H1 (cell line): ENCODE measurements around the gene YIPF3. TPM values are rescaled to one million over a fixed set of nuclear protein-coding genes. Genes with fewer than 3 reads are reported as not detected.

Source experiments
- ASH2L ChIP-seq: fragments of 200-600, 300-600 bp; sonication (generic); IDR thresholded peaks from one replicate; pipeline ENCODE4 v1.7.1; 2017; ENCODE audit warnings: low read length
- GABPA ChIP-seq: IDR thresholded peaks from 2 replicates; pipeline ENCODE4 v1.6.1; 2011; ENCODE audit warnings: mild to moderate bottlenecking, low read length, moderate library complexity, borderline replicate concordance; ENCODE audit not compliant: insufficient read depth
- GTF2F1 ChIP-seq: IDR thresholded peaks from 2 replicates; pipeline ENCODE4 v1.6.1; 2012; ENCODE audit warnings: low read depth, low read length, improper control_type of control experiment, borderline replicate concordance
- JUN ChIP-seq: IDR thresholded peaks from 2 replicates; pipeline ENCODE4 v1.6.1; 2011; ENCODE audit warnings: low read depth, mild to moderate bottlenecking, improper control_type of control experiment, low read length
- PHF8 ChIP-seq: fragments of 200-600 bp; sonication (generic); conservative IDR thresholded peaks from 2 replicates; pipeline ENCODE4 v1.7.1; 2012; ENCODE audit warnings: low read depth, mild to moderate bottlenecking, inconsistent platforms, low read length, moderate library complexity
- SRF ChIP-seq: IDR thresholded peaks from 2 replicates; pipeline ENCODE4 v1.6.1; 2011; ENCODE audit warnings: mild to moderate bottlenecking, low read depth, low read length, moderate library complexity
- polyA plus RNA-seq, 7 experiments: library from polyadenylated mRNA; depleted of rRNA in 3 of 7; stranded (reverse) in 5 of 7; unstranded in 2 of 7; fragments of >200 nt in 5 of 7; fragments of 200-250 nt in 2 of 7; gene quantifications; 1 replicate in 5 of 7; 2 replicates in 1 of 7; 4 replicates in 1 of 7; pipeline versions ENCODE4 v1.2.1 to v1.2.3, GENCODE V29; 2011 to 2013; ENCODE audit warnings: missing spikeins in 2 of 7, mixed read lengths in 2 of 7
- total RNA-seq: library from RNA; stranded (reverse); fragmentation: NEBNext Ultra II Directional; extraction: Animal tissue kit (Norgen Biotek cat#: 25700); gene quantifications from 2 replicates; pipeline ENCODE4 v1.2.1, GENCODE V29; 2021
- TF ChIP-seq, protein P1 (sequence below): IDR thresholded peaks from 2 replicates; pipeline ENCODE4 v1.6.1; 2012; ENCODE audit warnings: low read length, inconsistent platforms
- TF ChIP-seq, protein P2 (sequence below): fragments of 300-600 bp; sonication (generic); IDR thresholded peaks from 2 replicates; pipeline ENCODE4 v1.7.1; 2012; ENCODE audit warnings: low read length, moderate library complexity, mild to moderate bottlenecking, inconsistent platforms; ENCODE audit not compliant: insufficient replicate concordance

The YIPF3 gene
- total and polyA plus RNA-seq, 2 of the 8 experiments (the other 6 are each of a cell fraction or from before 2014, with no cell fraction given): 77.2 to 225 TPM

DNA sequence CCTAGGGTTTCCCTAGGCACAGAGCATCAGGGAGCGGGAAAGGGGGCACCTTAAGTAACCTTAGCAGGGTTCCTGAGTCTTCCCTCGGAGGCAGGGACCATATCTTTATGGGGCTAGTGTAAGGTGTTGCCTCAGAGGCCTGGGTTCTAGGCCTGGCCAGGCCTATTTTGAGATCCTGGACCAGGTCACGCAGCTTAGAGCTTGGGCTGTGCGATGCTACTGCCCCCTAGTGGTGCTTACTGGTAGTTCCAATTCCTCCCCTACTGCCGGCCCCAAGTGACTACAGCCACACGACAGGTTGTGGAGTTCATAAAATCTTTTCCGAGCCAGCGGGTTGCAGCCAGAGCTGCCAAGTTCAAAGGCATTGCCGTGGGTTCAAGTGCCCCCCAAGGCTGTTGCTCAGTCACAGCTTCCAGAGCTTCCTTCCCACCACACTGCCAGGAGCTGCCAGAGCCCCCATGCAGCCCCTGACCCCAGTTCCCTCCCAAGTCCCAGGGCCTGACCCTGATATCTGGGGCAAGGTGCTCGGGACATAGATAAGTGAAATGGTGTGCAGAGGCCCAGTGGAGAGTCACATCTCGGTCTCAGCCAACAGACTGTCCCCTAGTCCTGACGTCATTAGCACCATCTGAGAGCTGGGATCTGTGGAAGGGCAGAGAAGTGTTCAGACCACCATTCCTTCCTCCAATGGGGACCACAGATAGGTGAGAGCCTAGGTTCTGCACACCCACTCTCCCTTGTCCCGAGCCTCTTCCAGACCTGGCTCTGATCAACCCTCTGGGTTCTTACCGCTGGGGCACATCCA lies 9.9 kb downstream of the YIPF3 start (continued):
- TF ChIP-seq, protein P1, sequence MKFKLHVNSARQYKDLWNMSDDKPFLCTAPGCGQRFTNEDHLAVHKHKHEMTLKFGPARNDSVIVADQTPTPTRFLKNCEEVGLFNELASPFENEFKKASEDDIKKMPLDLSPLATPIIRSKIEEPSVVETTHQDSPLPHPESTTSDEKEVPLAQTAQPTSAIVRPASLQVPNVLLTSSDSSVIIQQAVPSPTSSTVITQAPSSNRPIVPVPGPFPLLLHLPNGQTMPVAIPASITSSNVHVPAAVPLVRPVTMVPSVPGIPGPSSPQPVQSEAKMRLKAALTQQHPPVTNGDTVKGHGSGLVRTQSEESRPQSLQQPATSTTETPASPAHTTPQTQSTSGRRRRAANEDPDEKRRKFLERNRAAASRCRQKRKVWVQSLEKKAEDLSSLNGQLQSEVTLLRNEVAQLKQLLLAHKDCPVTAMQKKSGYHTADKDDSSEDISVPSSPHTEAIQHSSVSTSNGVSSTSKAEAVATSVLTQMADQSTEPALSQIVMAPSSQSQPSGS: peak; percentile 78; the same call in 1 of the 2 replicates
- no peak for TF ChIP-seq JUN
- no peak for TF ChIP-seq PHF8
- TF ChIP-seq SRF: no peak
- no peak for TF ChIP-seq ASH2L
- no peak for TF ChIP-seq GABPA
- TF ChIP-seq GTF2F1: no peak
- TF ChIP-seq, protein P2, sequence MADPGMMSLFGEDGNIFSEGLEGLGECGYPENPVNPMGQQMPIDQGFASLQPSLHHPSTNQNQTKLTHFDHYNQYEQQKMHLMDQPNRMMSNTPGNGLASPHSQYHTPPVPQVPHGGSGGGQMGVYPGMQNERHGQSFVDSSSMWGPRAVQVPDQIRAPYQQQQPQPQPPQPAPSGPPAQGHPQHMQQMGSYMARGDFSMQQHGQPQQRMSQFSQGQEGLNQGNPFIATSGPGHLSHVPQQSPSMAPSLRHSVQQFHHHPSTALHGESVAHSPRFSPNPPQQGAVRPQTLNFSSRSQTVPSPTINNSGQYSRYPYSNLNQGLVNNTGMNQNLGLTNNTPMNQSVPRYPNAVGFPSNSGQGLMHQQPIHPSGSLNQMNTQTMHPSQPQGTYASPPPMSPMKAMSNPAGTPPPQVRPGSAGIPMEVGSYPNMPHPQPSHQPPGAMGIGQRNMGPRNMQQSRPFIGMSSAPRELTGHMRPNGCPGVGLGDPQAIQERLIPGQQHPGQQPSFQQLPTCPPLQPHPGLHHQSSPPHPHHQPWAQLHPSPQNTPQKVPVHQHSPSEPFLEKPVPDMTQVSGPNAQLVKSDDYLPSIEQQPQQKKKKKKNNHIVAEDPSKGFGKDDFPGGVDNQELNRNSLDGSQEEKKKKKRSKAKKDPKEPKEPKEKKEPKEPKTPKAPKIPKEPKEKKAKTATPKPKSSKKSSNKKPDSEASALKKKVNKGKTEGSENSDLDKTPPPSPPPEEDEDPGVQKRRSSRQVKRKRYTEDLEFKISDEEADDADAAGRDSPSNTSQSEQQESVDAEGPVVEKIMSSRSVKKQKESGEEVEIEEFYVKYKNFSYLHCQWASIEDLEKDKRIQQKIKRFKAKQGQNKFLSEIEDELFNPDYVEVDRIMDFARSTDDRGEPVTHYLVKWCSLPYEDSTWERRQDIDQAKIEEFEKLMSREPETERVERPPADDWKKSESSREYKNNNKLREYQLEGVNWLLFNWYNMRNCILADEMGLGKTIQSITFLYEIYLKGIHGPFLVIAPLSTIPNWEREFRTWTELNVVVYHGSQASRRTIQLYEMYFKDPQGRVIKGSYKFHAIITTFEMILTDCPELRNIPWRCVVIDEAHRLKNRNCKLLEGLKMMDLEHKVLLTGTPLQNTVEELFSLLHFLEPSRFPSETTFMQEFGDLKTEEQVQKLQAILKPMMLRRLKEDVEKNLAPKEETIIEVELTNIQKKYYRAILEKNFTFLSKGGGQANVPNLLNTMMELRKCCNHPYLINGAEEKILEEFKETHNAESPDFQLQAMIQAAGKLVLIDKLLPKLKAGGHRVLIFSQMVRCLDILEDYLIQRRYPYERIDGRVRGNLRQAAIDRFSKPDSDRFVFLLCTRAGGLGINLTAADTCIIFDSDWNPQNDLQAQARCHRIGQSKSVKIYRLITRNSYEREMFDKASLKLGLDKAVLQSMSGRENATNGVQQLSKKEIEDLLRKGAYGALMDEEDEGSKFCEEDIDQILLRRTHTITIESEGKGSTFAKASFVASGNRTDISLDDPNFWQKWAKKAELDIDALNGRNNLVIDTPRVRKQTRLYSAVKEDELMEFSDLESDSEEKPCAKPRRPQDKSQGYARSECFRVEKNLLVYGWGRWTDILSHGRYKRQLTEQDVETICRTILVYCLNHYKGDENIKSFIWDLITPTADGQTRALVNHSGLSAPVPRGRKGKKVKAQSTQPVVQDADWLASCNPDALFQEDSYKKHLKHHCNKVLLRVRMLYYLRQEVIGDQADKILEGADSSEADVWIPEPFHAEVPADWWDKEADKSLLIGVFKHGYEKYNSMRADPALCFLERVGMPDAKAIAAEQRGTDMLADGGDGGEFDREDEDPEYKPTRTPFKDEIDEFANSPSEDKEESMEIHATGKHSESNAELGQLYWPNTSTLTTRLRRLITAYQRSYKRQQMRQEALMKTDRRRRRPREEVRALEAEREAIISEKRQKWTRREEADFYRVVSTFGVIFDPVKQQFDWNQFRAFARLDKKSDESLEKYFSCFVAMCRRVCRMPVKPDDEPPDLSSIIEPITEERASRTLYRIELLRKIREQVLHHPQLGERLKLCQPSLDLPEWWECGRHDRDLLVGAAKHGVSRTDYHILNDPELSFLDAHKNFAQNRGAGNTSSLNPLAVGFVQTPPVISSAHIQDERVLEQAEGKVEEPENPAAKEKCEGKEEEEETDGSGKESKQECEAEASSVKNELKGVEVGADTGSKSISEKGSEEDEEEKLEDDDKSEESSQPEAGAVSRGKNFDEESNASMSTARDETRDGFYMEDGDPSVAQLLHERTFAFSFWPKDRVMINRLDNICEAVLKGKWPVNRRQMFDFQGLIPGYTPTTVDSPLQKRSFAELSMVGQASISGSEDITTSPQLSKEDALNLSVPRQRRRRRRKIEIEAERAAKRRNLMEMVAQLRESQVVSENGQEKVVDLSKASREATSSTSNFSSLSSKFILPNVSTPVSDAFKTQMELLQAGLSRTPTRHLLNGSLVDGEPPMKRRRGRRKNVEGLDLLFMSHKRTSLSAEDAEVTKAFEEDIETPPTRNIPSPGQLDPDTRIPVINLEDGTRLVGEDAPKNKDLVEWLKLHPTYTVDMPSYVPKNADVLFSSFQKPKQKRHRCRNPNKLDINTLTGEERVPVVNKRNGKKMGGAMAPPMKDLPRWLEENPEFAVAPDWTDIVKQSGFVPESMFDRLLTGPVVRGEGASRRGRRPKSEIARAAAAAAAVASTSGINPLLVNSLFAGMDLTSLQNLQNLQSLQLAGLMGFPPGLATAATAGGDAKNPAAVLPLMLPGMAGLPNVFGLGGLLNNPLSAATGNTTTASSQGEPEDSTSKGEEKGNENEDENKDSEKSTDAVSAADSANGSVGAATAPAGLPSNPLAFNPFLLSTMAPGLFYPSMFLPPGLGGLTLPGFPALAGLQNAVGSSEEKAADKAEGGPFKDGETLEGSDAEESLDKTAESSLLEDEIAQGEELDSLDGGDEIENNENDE: no peak
